Prostate gland (tissue), 2 donors: ENCODE measurements around the gene DENND4A.

Experiments used
- CTCF ChIP-seq, 4 experiments: fragments of 200-600 bp in 2 of 4; fragments of 450-650 bp in 2 of 4; sonication (generic) in 2 of 4; IDR thresholded peaks; 1 replicate in 3 of 4; 2 replicates in 1 of 4; pipeline ENCODE4 v1.5.1; 2016 to 2019; ENCODE audit warnings: antibody characterized with exemption in 4 of 4, mild to moderate bottlenecking in 2 of 4, moderate library complexity in 2 of 4
- POLR2AphosphoS5 ChIP-seq: sonication (generic); formaldehyde crosslinking; IDR thresholded peaks from one replicate; pipeline ENCODE4 v1.6.1; 2017; ENCODE audit warnings: antibody characterized with exemption

GRCh38 chr15:65724464-65725215 is 67.5 kb downstream of the DENND4A start:
- TF ChIP-seq POLR2AphosphoS5 (no peak), CTCF (IDR thresholded peaks at IDR 0.05) (no peak)
